A549 treated with CpdA at 1 μM for 4 hours (cell line): ENCODE data around the gene HSF5. TPM values are rescaled to one million over a fixed set of nuclear protein-coding genes. Genes with fewer than 3 reads are reported as not detected.

Experiments
- total RNA-seq: library from RNA; stranded (reverse); fragments of 200-300 nt; extraction: Qiagen RNA extraction; gene quantifications from 5 replicates; pipeline ENCODE4 v1.2.3, GENCODE V29; 2022; ENCODE audit warnings: low read depth

Gene HSF5
- total RNA-seq = not detected in 5 replicates

GRCh38 chr17:58487589-58488427, at the start of gene HSF5:
Gene HSF5, minus strand, starts transcription at chr17:58488408. Its CDS starts 134 bp downstream, at chr17:58488274.

GRCh38 chr17:58513965-58514769, 26.0 kb upstream of the HSF5 start, which contains the start of gene MTMR4:
Gene MTMR4, minus strand, starts transcription at chr17:58514638. Its CDS starts 231 bp downstream, at chr17:58514407.

GRCh38 chr17:58417300-58418092, 70.7 kb downstream of the HSF5 start, which contains the start of gene RNF43:
Gene RNF43, minus strand, starts transcription at chr17:58417534. Its CDS starts 1,957 bp downstream, at chr17:58415577.

Other genes with a start within 250 kb of the HSF5 start
- not detected in 5 replicates for gene LPO, start 249.8 kb downstream of the HSF5 start, total RNA-seq
- not detected in 5 replicates for gene MPO, start 207.5 kb downstream of the HSF5 start, total RNA-seq
- gene TSPOAP1, start 159.6 kb downstream of the HSF5 start, total RNA-seq = not detected in 5 replicates
- gene SUPT4H1, start 136.2 kb downstream of the HSF5 start, total RNA-seq = 92.6 to 176 TPM (median 152 TPM) in 5 replicates
- gene RNF43, start 70.9 kb downstream of the HSF5 start, total RNA-seq = 0.12 to 0.61 TPM (median 0.27 TPM) in 5 replicates
- gene MTMR4, start 26.2 kb upstream of the HSF5 start, total RNA-seq = 7.4 to 12.5 TPM (median 11.0 TPM) in 5 replicates
- gene TEX14, start 203.6 kb upstream of the HSF5 start, total RNA-seq = 0.02 to 0.15 TPM (median 0.09 TPM) in 4 of 5 replicates, not detected in the other
- gene RAD51C, start 204.2 kb upstream of the HSF5 start, total RNA-seq = 52.4 to 66.3 TPM (median 61.5 TPM) in 5 replicates